Vagina (tissue), 2 donors: Measurements from ENCODE around the gene RAPGEF5. TPM values are rescaled to one million over a fixed set of nuclear protein-coding genes. Genes with fewer than 3 reads are reported as not detected.

Experiments used
- DNase-seq, 2 donors: peaks; one replicate each; pipeline ENCODE4 v3.0.0-alpha.2; 2017; ENCODE audit errors: extremely low spot score in 2 of 2
- H3K27ac ChIP-seq: fragments of 200-600 bp; sonication (generic); one replicate; pipeline ENCODE4 v1.5.1; 2019
- H3K27me3 ChIP-seq: fragments of 200-600 bp; sonication (generic); one replicate; pipeline ENCODE4 v1.5.1; 2019
- H3K36me3 ChIP-seq, 2 donors: fragments of 200-600 bp; sonication (generic); one replicate each; pipeline ENCODE4 v1.5.1; 2017 to 2019
- H3K4me1 ChIP-seq: fragments of 200-600 bp; sonication (generic); one replicate; pipeline ENCODE4 v1.5.1; 2019
- H3K4me3 ChIP-seq, 2 donors: fragments of 200-600 bp; sonication (generic); 1 replicate in 1 of 2; 2 replicates in 1 of 2; pipeline ENCODE4 v1.5.1; 2016 to 2019
- H3K9me3 ChIP-seq: fragments of 200-600 bp; sonication (generic); one replicate; pipeline ENCODE4 v1.5.1; 2019
- POLR2A ChIP-seq, 2 donors: fragments of 450-650 bp; IDR thresholded peaks; one replicate each; pipeline ENCODE4 v1.6.1; 2017; ENCODE audit warnings: antibody characterized with exemption in 2 of 2, mild to moderate bottlenecking in 2 of 2, moderate library complexity in 2 of 2
- POLR2AphosphoS5 ChIP-seq, 2 donors: sonication (generic); formaldehyde crosslinking; IDR thresholded peaks; one replicate each; pipeline ENCODE4 v1.9.0; 2017; ENCODE audit warnings: antibody characterized with exemption in 2 of 2, mild to moderate bottlenecking in 2 of 2, low read depth in 1 of 2; ENCODE audit not compliant: insufficient read depth in 1 of 2
- intact Hi-C: fragments of 100-400 bp; cut with DNase I; formaldehyde crosslinking; loops from one replicate; pipeline ENCODE4 v1.15.1; 2023
- total RNA-seq: library from RNA; depleted of rRNA; stranded (reverse); fragments of >200 nt; gene quantifications from one replicate; pipeline ENCODE4 v1.2.3, GENCODE V29; 2016
- TF ChIP-seq, protein P1 (sequence below), 3 experiments: fragments of 450-650 bp in 2 of 3; fragments of 200-600 bp in 1 of 3; sonication (generic) in 1 of 3; IDR thresholded peaks; one replicate each; pipeline ENCODE4 v1.5.1; 2017 to 2019; ENCODE audit warnings: antibody characterized with exemption in 3 of 3, mild to moderate bottlenecking in 2 of 3, moderate library complexity in 2 of 3

Gene RAPGEF5
- total RNA-seq, 1 donor from 2014 or later = 68.0 TPM

DNA sequence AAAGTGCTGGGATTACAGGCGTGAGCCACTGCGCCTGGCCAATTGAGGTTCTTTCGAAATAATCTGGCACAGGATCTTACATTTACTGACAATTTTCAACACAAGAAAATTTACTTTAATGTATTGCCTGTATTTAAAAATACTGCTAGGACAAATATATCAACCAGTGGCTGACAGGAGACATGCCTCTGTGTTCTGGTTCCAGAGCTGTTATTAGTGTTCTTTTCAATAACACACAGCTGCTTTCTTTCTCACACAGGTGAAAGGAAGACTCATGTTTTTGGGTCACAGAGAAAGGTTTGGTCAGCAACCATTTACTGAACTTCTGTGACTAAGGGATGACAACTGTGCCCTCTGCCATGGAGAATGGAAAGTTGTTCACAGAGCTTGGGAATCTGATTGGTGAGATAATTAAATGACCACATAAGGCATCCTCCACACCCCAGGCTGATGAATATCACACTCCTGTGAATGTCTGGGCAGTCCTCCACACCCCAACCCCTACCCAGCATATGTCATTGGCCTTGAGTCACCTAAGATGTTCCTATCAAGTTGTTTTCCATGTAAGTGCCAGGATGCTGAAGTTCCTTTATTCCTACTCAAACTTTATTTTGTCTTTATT lies 180.1 kb downstream of the RAPGEF5 start:
- Histone ChIP-seq H3K4me1 (peaks cover 7% of the 10 kb centered on the region), H3K36me3 (peaks cover 0 to 3% of the 10 kb centered on the region in 2 donors), H3K4me3 (no peak overlapping the region), H3K27me3 (no peaks in the 10 kb centered on the region), H3K27ac (no peak overlapping the region), H3K9me3 (no peaks in the 10 kb centered on the region)
- TF ChIP-seq POLR2A (IDR thresholded peaks at IDR 0.05) (no peak), POLR2AphosphoS5 (IDR thresholded peaks at IDR 0.05; ENCODE audit: insufficient read depth in 1 of 2, low read depth in 1 of 2) (no peak)
- TF ChIP-seq, protein P1, sequence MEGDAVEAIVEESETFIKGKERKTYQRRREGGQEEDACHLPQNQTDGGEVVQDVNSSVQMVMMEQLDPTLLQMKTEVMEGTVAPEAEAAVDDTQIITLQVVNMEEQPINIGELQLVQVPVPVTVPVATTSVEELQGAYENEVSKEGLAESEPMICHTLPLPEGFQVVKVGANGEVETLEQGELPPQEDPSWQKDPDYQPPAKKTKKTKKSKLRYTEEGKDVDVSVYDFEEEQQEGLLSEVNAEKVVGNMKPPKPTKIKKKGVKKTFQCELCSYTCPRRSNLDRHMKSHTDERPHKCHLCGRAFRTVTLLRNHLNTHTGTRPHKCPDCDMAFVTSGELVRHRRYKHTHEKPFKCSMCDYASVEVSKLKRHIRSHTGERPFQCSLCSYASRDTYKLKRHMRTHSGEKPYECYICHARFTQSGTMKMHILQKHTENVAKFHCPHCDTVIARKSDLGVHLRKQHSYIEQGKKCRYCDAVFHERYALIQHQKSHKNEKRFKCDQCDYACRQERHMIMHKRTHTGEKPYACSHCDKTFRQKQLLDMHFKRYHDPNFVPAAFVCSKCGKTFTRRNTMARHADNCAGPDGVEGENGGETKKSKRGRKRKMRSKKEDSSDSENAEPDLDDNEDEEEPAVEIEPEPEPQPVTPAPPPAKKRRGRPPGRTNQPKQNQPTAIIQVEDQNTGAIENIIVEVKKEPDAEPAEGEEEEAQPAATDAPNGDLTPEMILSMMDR (IDR thresholded peaks at IDR 0.05) = no peak
- no peak for DNase-seq
- intact Hi-C loops = no loop called here

GRCh38 chr7:22174574-22174953 lies 182.4 kb downstream of the RAPGEF5 start:
- H3K27ac ChIP-seq = peak overlapping the region; percentile 28
- TF ChIP-seq, protein P1 (IDR thresholded peaks at IDR 0.05) = no peak
- no peak for TF ChIP-seq POLR2A (IDR thresholded peaks at IDR 0.05)

GRCh38 chr7:22173685-22174573 lies 183.0 kb downstream of the RAPGEF5 start:
- TF ChIP-seq POLR2AphosphoS5 (IDR thresholded peaks at IDR 0.05; ENCODE audit: insufficient read depth in 1 of 2, low read depth in 1 of 2) (peak in 1 of 2 donors; percentile 27), POLR2A (IDR thresholded peaks at IDR 0.05) (no peak)
- TF ChIP-seq, protein P1 (IDR thresholded peaks at IDR 0.05) = no peak
- H3K27me3 ChIP-seq = no peaks in the 10 kb centered on the region

More at GRCh38 chr7:22174574-22174953, 182.4 kb downstream of the RAPGEF5 start:
- H3K4me3 ChIP-seq = no peak overlapping the region
- H3K4me1 ChIP-seq = peaks cover 7% of the 10 kb centered on the region
- H3K9me3 ChIP-seq = no peaks in the 10 kb centered on the region
- no peaks in the 10 kb centered on the region for H3K27me3 ChIP-seq
- H3K36me3 ChIP-seq = no peaks in the 10 kb centered on the region
- intact Hi-C loops = no loop called here
- no peak for DNase-seq

DNA sequence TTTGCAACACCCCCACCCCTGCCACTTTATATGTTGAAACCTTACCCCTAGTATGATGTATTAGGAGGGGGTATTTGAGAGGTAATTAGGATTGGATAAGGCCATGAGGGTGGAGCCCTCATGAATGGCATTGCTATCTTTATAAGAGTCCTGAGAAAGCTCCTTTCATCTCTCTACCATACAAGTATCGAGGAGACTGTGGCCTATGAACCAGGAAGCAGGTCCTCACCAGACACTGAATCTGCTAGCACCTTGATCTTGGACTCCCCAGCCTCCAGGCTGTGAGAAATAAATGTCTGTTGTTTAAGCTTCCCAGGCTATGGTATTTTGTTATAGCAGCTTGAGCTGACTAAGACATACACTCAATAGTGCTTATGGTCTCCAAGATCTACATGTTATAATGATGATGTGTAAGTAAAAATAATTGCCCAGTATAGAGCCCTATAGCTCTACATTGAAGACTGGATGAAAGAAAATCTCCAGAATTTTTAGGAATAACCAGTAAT lies 188.8 kb downstream of the RAPGEF5 start:
- H3K4me1 ChIP-seq = no peaks in the 10 kb centered on the region

More at GRCh38 chr7:22173685-22174573, 183.0 kb downstream of the RAPGEF5 start:
- no peak for DNase-seq
- Histone ChIP-seq H3K4me1 (peaks cover 7% of the 10 kb centered on the region), H3K4me3 (no peak overlapping the region), H3K9me3 (no peaks in the 10 kb centered on the region), H3K36me3 (no peaks in the 10 kb centered on the region), H3K27ac (peak overlapping the region; percentile 28)
- intact Hi-C loops = no loop called here

More for the DNA sequence above, 188.8 kb downstream of the RAPGEF5 start:
- H3K36me3 ChIP-seq = no peaks in the 10 kb centered on the region
- TF ChIP-seq POLR2AphosphoS5 (IDR thresholded peaks at IDR 0.05; ENCODE audit: insufficient read depth in 1 of 2, low read depth in 1 of 2) (no peak), POLR2A (IDR thresholded peaks at IDR 0.05) (no peak)
- TF ChIP-seq, protein P1 (IDR thresholded peaks at IDR 0.05) = no peak
- no peaks in the 10 kb centered on the region for H3K9me3 ChIP-seq
- H3K4me3 ChIP-seq = no peak overlapping the region
- no peak for DNase-seq
- H3K27ac ChIP-seq = no peak overlapping the region
- H3K27me3 ChIP-seq = no peaks in the 10 kb centered on the region
- intact Hi-C loops = no loop called here
